Stomach (tissue), 4 donors: Measurements from ENCODE around the gene TTC9.

Experiments used
- EP300 ChIP-seq: sonication (generic); formaldehyde crosslinking; IDR thresholded peaks from one replicate; pipeline ENCODE4 v1.6.1; 2017; ENCODE audit warnings: antibody characterized with exemption
- POLR2A ChIP-seq, 4 donors: fragments of 450-650 bp; IDR thresholded peaks; one replicate each; pipeline ENCODE4 v1.6.1; 2016; ENCODE audit warnings: antibody characterized with exemption in 4 of 4, control low read depth in 2 of 4, mild to moderate bottlenecking in 1 of 4, moderate library complexity in 1 of 4
- TF ChIP-seq, protein P1 (sequence below), 7 experiments: fragments of 450-650 bp in 4 of 7; fragments of 200-600 bp in 3 of 7; sonication (generic) in 3 of 7; IDR thresholded peaks; one replicate each; pipeline ENCODE4 v1.5.1; 2016 to 2019; ENCODE audit warnings: antibody characterized with exemption in 7 of 7, control low read depth in 2 of 7, mild to moderate bottlenecking in 1 of 7

DNA sequence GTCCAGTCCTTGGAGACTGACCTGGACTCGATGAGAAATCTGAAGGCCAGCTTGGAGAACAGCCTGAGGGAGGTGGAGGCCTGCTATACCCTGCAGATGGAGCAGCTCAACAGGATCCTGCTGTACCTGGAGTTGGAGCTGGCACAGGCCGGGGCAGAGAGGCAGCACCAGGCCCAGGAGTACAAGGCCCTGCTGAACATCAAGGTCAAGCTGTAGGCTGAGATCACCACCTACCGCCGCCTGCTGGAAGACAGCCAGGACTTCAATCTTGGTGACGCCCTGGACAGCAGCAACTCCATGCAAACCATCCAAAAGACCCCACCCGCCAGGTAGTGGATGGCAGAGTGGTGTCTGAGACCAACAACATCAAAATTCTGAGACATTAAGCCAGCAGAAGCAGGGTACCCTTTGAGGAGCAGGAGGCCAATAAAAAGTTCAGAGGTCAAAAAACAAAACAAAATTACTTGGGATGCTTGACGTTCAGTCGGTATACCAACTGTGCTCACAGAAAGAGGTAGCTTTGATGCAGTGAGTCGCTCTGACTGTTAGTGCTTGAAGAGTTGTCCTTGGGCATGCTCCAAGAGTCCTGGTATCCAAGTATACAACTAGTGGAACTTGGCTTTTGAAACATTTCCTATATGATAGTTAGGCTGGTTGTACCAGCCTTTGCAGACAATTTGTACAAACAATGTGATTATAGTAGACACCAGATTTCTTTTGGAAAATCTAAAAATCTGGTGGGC, 46.1 kb upstream of the TTC9 start:
- TF ChIP-seq EP300 (no peak), POLR2A (IDR thresholded peaks at IDR 0.05) (no peak)
- TF ChIP-seq, protein P1, sequence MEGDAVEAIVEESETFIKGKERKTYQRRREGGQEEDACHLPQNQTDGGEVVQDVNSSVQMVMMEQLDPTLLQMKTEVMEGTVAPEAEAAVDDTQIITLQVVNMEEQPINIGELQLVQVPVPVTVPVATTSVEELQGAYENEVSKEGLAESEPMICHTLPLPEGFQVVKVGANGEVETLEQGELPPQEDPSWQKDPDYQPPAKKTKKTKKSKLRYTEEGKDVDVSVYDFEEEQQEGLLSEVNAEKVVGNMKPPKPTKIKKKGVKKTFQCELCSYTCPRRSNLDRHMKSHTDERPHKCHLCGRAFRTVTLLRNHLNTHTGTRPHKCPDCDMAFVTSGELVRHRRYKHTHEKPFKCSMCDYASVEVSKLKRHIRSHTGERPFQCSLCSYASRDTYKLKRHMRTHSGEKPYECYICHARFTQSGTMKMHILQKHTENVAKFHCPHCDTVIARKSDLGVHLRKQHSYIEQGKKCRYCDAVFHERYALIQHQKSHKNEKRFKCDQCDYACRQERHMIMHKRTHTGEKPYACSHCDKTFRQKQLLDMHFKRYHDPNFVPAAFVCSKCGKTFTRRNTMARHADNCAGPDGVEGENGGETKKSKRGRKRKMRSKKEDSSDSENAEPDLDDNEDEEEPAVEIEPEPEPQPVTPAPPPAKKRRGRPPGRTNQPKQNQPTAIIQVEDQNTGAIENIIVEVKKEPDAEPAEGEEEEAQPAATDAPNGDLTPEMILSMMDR (IDR thresholded peaks at IDR 0.05), result no peak
